OCI-LY1 (cell line): ENCODE measurements around the gene UBA52.
"Not testable (repeated sequence)": the region's sequence is repeated elsewhere in the genome, so short reads cannot be mapped to it uniquely, and the experiment has no call there.

ENCODE experiments used
- H2AFZ ChIP-seq: fragments of 200-600 bp; sonication (generic), shearing (Covaris generic); 2 replicates; pipeline ENCODE4 v1.6.0; 2014; ENCODE audit warnings: antibody characterized with exemption, mild to moderate bottlenecking, low read length
- H3F3A ChIP-seq: fragments of 200-600 bp; sonication (generic), shearing (Covaris generic); 2 replicates; pipeline ENCODE4 v1.6.0; 2014; ENCODE audit warnings: mild to moderate bottlenecking, antibody characterized with exemption, low read length, moderate library complexity; ENCODE audit not compliant: insufficient read depth
- H3K27ac ChIP-seq: fragments of 200-600 bp; sonication (generic); 2 replicates; pipeline ENCODE4 v1.5.1; 2014; ENCODE audit warnings: low read length, mixed run types, mild to moderate bottlenecking, low read depth; ENCODE audit not compliant: poor library complexity, severe bottlenecking
- H3K27me3 ChIP-seq: fragments of 200-600 bp; sonication (generic); 2 replicates; pipeline ENCODE4 v1.6.0; 2014; ENCODE audit warnings: antibody characterized with exemption, mild to moderate bottlenecking, low read length, moderate library complexity; ENCODE audit not compliant: insufficient read depth
- H3K36me3 ChIP-seq: fragments of 200-600 bp; sonication (generic); 2 replicates; pipeline ENCODE4 v1.6.1; 2014; ENCODE audit warnings: mild to moderate bottlenecking, antibody characterized with exemption, low read length, moderate library complexity, mixed read lengths; ENCODE audit not compliant: insufficient read depth
- H3K4me1 ChIP-seq: fragments of 200-600 bp; sonication (generic); 2 replicates; pipeline ENCODE4 v1.5.1; 2014; ENCODE audit warnings: mild to moderate bottlenecking, low read length, moderate library complexity; ENCODE audit not compliant: insufficient read depth, severe bottlenecking
- H3K4me2 ChIP-seq: fragments of 200-600 bp; sonication (generic), shearing (Covaris generic); 2 replicates; pipeline ENCODE4 v1.6.1; 2014; ENCODE audit warnings: low read length
- H3K4me3 ChIP-seq: fragments of 200-600 bp; sonication (generic); 2 replicates; pipeline ENCODE4 v1.5.1; 2014; ENCODE audit warnings: low read length, low read depth, mild to moderate bottlenecking, mixed read lengths; ENCODE audit not compliant: poor library complexity, severe bottlenecking
- H3K79me2 ChIP-seq: fragments of 200-600 bp; shearing (Covaris generic); 2 replicates; pipeline ENCODE4 v1.6.1; 2016; ENCODE audit warnings: mixed run types, low read length, mixed read lengths; ENCODE audit not compliant: insufficient read depth
- H3K9ac ChIP-seq: fragments of 200-600 bp; sonication (generic), shearing (Covaris generic); 2 replicates; pipeline ENCODE4 v1.6.1; 2014; ENCODE audit warnings: mild to moderate bottlenecking, low read length, mixed read lengths
- H3K9me2 ChIP-seq: fragments of 200-600 bp; sonication (generic), shearing (Covaris generic); 2 replicates; pipeline ENCODE4 v1.6.1; 2014; ENCODE audit warnings: low read depth, mild to moderate bottlenecking, low read length, mixed read lengths
- H3K9me3 ChIP-seq: fragments of 200-600 bp; shearing (Covaris generic); 2 replicates; pipeline ENCODE4 v1.6.1; 2014; ENCODE audit warnings: low read length, mixed read lengths
- H4K20me1 ChIP-seq: fragments of 200-600 bp; sonication (generic), shearing (Covaris generic); 2 replicates; pipeline ENCODE4 v1.6.0; 2016; ENCODE audit warnings: mild to moderate bottlenecking, low read length; ENCODE audit not compliant: insufficient read depth
- EZH2 ChIP-seq: fragments of 200-600 bp; sonication (generic), shearing (Covaris generic); IDR thresholded peaks from 2 replicates; pipeline ENCODE4 v1.8.0; 2017; ENCODE audit warnings: borderline replicate concordance, mixed run types, mild to moderate bottlenecking, antibody characterized with exemption, low read length, moderate library complexity, mixed read lengths
- TF ChIP-seq, protein P1 (sequence below): fragments of 200-600 bp; sonication (generic), shearing (Covaris generic); IDR thresholded peaks from 2 replicates; pipeline ENCODE4 v1.5.1; 2017; ENCODE audit warnings: mild to moderate bottlenecking, antibody characterized with exemption, low read length, moderate library complexity, mixed read lengths

Gene UBA52

DNA sequence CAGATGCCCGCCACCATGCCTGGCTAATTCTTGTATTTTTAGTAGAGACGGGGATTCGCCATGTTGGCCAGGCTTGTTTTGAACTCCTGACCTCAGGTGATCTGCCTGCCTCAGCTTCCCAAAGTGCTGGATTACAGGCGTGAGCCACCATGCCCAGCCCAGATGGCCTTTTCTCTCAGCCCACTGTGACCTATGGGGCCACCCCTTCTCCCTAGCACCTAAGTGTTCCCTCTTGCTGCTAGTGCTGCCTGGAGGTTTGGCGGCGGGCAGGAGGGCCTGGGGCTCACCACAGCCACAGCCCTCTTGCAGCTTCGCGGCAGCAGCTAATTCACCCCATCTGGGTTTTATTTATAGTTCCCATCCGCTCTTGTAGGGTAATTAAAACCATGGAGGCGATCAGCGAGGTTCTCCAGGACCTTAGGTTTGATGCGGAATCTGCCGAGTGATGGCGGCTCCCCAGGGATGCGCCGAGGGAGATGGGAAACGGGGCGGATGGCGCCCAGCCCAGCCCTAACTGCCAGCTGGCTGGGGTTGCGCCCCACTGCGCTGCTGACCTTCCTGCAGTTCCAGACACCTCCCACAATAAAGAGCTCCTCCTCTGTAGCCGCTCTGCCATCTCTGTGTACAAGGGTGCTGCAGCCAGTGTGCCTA is 20.2 kb downstream of the UBA52 start:
- TF ChIP-seq, protein P1, sequence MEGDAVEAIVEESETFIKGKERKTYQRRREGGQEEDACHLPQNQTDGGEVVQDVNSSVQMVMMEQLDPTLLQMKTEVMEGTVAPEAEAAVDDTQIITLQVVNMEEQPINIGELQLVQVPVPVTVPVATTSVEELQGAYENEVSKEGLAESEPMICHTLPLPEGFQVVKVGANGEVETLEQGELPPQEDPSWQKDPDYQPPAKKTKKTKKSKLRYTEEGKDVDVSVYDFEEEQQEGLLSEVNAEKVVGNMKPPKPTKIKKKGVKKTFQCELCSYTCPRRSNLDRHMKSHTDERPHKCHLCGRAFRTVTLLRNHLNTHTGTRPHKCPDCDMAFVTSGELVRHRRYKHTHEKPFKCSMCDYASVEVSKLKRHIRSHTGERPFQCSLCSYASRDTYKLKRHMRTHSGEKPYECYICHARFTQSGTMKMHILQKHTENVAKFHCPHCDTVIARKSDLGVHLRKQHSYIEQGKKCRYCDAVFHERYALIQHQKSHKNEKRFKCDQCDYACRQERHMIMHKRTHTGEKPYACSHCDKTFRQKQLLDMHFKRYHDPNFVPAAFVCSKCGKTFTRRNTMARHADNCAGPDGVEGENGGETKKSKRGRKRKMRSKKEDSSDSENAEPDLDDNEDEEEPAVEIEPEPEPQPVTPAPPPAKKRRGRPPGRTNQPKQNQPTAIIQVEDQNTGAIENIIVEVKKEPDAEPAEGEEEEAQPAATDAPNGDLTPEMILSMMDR = no peak
- no peak for TF ChIP-seq EZH2
- no peak overlapping the region for H3K4me3 ChIP-seq
- no peaks in the 10 kb centered on the region for H3K36me3 ChIP-seq
- H3K79me2 ChIP-seq = no peaks in the 10 kb centered on the region
- H3K27ac ChIP-seq = no peak overlapping the region
- H3K4me1 ChIP-seq = peaks cover 49% of the 10 kb centered on the region
- no peak overlapping the region for H3K4me2 ChIP-seq
- no peaks in the 10 kb centered on the region for H3K9me2 ChIP-seq
- no peaks in the 10 kb centered on the region; the same call in 1 of the 2 replicates for H3K27me3 ChIP-seq
- no peaks in the 10 kb centered on the region for H4K20me1 ChIP-seq
- no peaks in the 10 kb centered on the region for H3K9me3 ChIP-seq
- no peak overlapping the region for H3K9ac ChIP-seq
- H3F3A ChIP-seq = no peaks in the 10 kb centered on the region
- no peak overlapping the region for H2AFZ ChIP-seq

DNA sequence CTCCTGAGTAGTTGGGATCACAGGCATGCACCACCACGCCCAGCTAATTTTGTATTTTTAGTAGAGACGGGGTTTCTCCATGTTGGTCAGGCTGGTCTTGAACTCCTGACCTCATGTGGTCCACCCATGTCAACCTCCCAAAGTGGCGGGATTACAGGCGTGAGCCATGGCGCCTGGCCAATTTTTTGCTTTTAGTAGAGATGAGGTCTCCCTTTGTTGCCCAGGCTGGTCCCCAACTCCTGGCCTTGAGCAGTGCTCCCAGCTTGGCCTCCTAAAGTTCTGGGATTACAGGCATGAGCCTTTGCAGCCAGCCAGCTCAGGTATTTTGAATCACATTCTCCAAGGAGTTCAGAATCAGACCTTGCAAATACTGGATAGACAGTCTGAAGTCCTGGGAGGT is 21.1 kb downstream of the UBA52 start:
- H3K36me3 ChIP-seq, H3K79me2 ChIP-seq, H2AFZ ChIP-seq, H3K27me3 ChIP-seq, H3K4me3 ChIP-seq, H3K9ac ChIP-seq, H3K9me3 ChIP-seq, H4K20me1 ChIP-seq, H3F3A ChIP-seq, H3K9me2 ChIP-seq: not testable (repeated sequence)
- Histone ChIP-seq H3K4me2 (peak overlapping the region; percentile 94; the same call in 1 of the 2 replicates), H3K27ac (peak overlapping the region; percentile 61), H3K4me1 (peaks cover 46% of the 10 kb centered on the region)

DNA sequence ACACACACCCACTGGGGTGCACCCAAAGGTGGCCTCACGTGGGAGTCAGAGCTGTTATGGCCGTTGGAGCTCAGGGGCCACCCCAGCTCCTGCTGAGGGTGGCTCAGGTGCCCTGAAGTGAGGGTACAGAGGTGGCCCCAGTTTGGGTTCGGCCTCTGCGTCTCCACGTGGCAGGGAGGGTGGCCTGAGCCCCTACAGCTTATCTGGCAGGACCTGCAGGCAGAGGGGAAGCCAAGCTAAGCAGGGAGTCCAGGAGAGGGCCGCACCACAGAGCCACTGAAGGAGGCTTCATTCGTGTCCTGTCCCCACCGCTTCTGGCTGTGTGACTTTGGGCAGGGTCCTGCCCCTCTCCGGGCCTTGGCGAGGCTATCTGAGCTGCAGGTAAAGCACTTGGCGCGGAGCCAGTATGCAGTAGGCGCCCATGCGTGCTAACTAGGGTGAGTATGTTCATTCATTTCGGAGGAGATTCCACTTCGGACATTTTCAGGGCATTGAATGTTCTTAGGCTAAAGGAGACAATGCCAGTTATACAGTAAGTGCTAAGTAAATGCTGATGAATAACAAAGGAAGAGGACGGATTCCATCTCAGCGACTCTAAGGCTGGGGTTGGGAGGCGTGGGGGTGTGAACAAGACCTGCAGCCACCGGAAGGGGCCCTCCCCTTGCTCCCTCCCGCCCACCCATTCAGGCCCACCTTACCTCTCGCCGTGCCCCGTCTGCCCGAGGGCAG is 21.9 kb downstream of the UBA52 start:
- peak overlapping the region; percentile 61 for H3K27ac ChIP-seq
- no peaks in the 10 kb centered on the region for H4K20me1 ChIP-seq
- H3F3A ChIP-seq = no peaks in the 10 kb centered on the region
- no peaks in the 10 kb centered on the region; the same call in 1 of the 2 replicates for H3K27me3 ChIP-seq
- H3K9me2 ChIP-seq = no peaks in the 10 kb centered on the region
- peak overlapping the region; percentile 61 for H3K9ac ChIP-seq
- peak overlapping the region; percentile 94 for H3K4me2 ChIP-seq
- H3K36me3 ChIP-seq = no peaks in the 10 kb centered on the region
- H3K4me1 ChIP-seq = peaks cover 38% of the 10 kb centered on the region
- no peaks in the 10 kb centered on the region for H3K79me2 ChIP-seq
- TF ChIP-seq, protein P1 = no peak
- no peak for TF ChIP-seq EZH2
- H3K9me3 ChIP-seq = no peaks in the 10 kb centered on the region
- H2AFZ ChIP-seq = no peak overlapping the region
- peak overlapping the region; percentile 61 for H3K4me3 ChIP-seq
